ENCODE results near the gene OR8K3. TPM values are rescaled to one million over a fixed set of nuclear protein-coding genes. Genes with fewer than 3 reads are reported as not detected.

Gene OR8K3
- total RNA-seq, 4 donors from 2014 or later, result not detected

- Histone ChIP-seq H3K4me3 (no peak within 1 kb of the TSS), H3K36me3 (no peaks in the 10 kb centered on the region), H3K27me3 (no peaks in the 10 kb centered on the region), H3K9me3 (no peaks in the 10 kb centered on the region), H3K4me1 (no peaks in the 10 kb centered on the region), H3K27ac (replicated peaks in 1 of 4) (no peak within 1 kb of the TSS)
- TF ChIP-seq EP300 (IDR thresholded peaks at IDR 0.05), result no peak
- TF ChIP-seq CTCF (IDR thresholded peaks at IDR 0.05), result no peak
- no peak for TF ChIP-seq POLR2AphosphoS5 (IDR thresholded peaks at IDR 0.05)
- TF ChIP-seq POLR2A (IDR thresholded peaks at IDR 0.05; ENCODE audit: low read depth), result no peak
- no peak for DNase-seq (ENCODE audit: extremely low spot score)
- intact Hi-C loops (cut with DNase I), result no loop called here
- whole genome bisulfite sequencing, result 67% methylated on average over 2 of the region's 2 CpGs
Measured at GRCh38 chr11:56353991-56354390, 39.0 kb downstream of the OR8K3 start, which contains the start of gene OR8J1. TSS of gene OR8J1 (plus strand) at chr11:56354291. CDS start at chr11:56360247, 5,956 bp downstream.

Other genes with a start within 250 kb of the OR8K3 start
- gene OR8I2, start 221.8 kb upstream of the OR8K3 start, total RNA-seq, result not detected
- gene OR8H2, start 211.5 kb upstream of the OR8K3 start, total RNA-seq, result not detected
- not detected for gene OR8H3, start 192.8 kb upstream of the OR8K3 start, total RNA-seq
- not detected for gene OR8J3, start 174.9 kb upstream of the OR8K3 start, total RNA-seq
- not detected for gene OR8K5, start 154.8 kb upstream of the OR8K3 start, total RNA-seq
- not detected for gene OR5J2, start 138.5 kb upstream of the OR8K3 start, total RNA-seq
- not detected for gene OR5T2, start 80.9 kb upstream of the OR8K3 start, total RNA-seq
- not detected for gene OR5T3, start 62.9 kb upstream of the OR8K3 start, total RNA-seq
- gene OR5T1, start 41.0 kb upstream of the OR8K3 start, total RNA-seq, result not detected
- gene OR8H1, start 22.9 kb upstream of the OR8K3 start, total RNA-seq, result not detected
- gene OR8K1, start 30.9 kb downstream of the OR8K3 start, total RNA-seq, result not detected
- not detected for gene OR8J1, start 39.1 kb downstream of the OR8K3 start, total RNA-seq
- not detected for gene OR8U1, start 60.5 kb downstream of the OR8K3 start, total RNA-seq
- gene OR5AL1, start 97.6 kb downstream of the OR8K3 start, total RNA-seq, result not detected
- gene OR5M3, start 158.2 kb downstream of the OR8K3 start, total RNA-seq, result not detected
- not detected for gene OR5M8, start 176.2 kb downstream of the OR8K3 start, total RNA-seq
- not detected for gene OR5M11, start 228.1 kb downstream of the OR8K3 start, total RNA-seq